ENCODE data around the gene LTBR.

GRCh38 chr12:6405963-6406362 lies 22.0 kb downstream of the LTBR start:
- TF ChIP-seq CTCF (IDR thresholded peaks at IDR 0.05) (no peak), POLR2A (IDR thresholded peaks at IDR 0.05) (no peak)

All from uterus (tissue), 2 donors.